ENCODE measurements around the gene BCAN. TPM values are rescaled to one million over a fixed set of nuclear protein-coding genes. Genes with fewer than 3 reads are reported as not detected.

BCAN gene
- total and polyA plus RNA-seq, 2 of the 8 experiments (the other 6 are each of a cell fraction or from before 2014, with no cell fraction given) = 4.5 to 24.0 TPM

- TF ChIP-seq BCL11A (IDR thresholded peaks at IDR 0.05; ENCODE audit: low read depth in 2 of 2, low read length in 2 of 2) = no peak
- TF ChIP-seq BACH1 (IDR thresholded peaks at IDR 0.05; ENCODE audit: low read length) = no peak
- TF ChIP-seq GABPA (IDR thresholded peaks at IDR 0.05; ENCODE audit: borderline replicate concordance, insufficient read depth, low read length) = 0 out of 2 replicates have a peak, but pooled peaks have one; percentile 51
- no peak for TF ChIP-seq MAFK (IDR thresholded peaks at IDR 0.05; ENCODE audit: low read depth, low read length)
- no peak for TF ChIP-seq CBX8 (IDR thresholded peaks at IDR 0.05; ENCODE audit: borderline replicate concordance, low read depth, low read length)
- no peak for TF ChIP-seq SAP30 (IDR thresholded peaks at IDR 0.05; ENCODE audit: insufficient read depth, insufficient replicate concordance, low read length)
- TF ChIP-seq SP1 (IDR thresholded peaks at IDR 0.05; ENCODE audit: low read depth, low read length) = no peak
- no peak for TF ChIP-seq NANOG (IDR thresholded peaks at IDR 0.05; ENCODE audit: insufficient read depth, low read depth, low read length, poor library complexity, severe bottlenecking)
- 0 out of 4 replicates have a peak, but pooled peaks of 1 of the 2 experiments have one; percentile 35 for TF ChIP-seq HDAC2 (IDR thresholded peaks at IDR 0.05; ENCODE audit: borderline replicate concordance in 1 of 2, low read depth in 2 of 2, low read length in 2 of 2)
- no peak for TF ChIP-seq POLR2A (IDR thresholded peaks at IDR 0.05; ENCODE audit: control extremely low read depth in 1 of 2, low read depth in 2 of 2, low read length in 2 of 2)
- TF ChIP-seq ASH2L (IDR thresholded peaks at IDR 0.05; ENCODE audit: low read length) = no peak
- no peak for TF ChIP-seq PHF8 (conservative IDR thresholded peaks at IDR 0.05; ENCODE audit: low read depth, low read length)
- TF ChIP-seq CTCF (IDR thresholded peaks at IDR 0.05; ENCODE audit: control extremely low read depth in 1 of 3, insufficient read depth in 1 of 3, low read depth in 1 of 3, low read length in 3 of 3) = no peak
- TF ChIP-seq TCF12 (IDR thresholded peaks at IDR 0.05; ENCODE audit: low read depth, low read length) = no peak; the same call in 1 of the 2 replicates
- TF ChIP-seq CTBP2 (IDR thresholded peaks at IDR 0.05; ENCODE audit: borderline replicate concordance, insufficient read depth, insufficient read length, low read length) = no peak
- no peak for TF ChIP-seq YY1 (IDR thresholded peaks at IDR 0.05; ENCODE audit: low read depth, low read length)
These were observed 64.9 kb downstream of the BCAN start (continued) for GRCh38 chr1:156706657-156707416.

Measured in H1 (cell line).